GM23248 (cell line): ENCODE results near the gene SPDYE2. TPM values are rescaled to one million over a fixed set of nuclear protein-coding genes. Genes with fewer than 3 reads are reported as not detected.
"Not testable (repeated sequence)": the region's sequence is repeated elsewhere in the genome, so short reads cannot be mapped to it uniquely, and the experiment has no call there.

ENCODE experiments used
- DNase-seq: peaks from one replicate; pipeline ENCODE4 v3.0.0-alpha.2; 2015
- H2AFZ ChIP-seq: fragments of 200-600 bp; sonication (generic); 2 replicates; pipeline ENCODE4 v1.6.1; 2016; ENCODE audit warnings: antibody characterized with exemption
- H3F3A ChIP-seq: fragments of 200-600 bp; sonication (generic); 2 replicates; pipeline ENCODE4 v1.6.1; 2016; ENCODE audit warnings: mild to moderate bottlenecking, antibody characterized with exemption, mixed run types; ENCODE audit not compliant: insufficient read depth
- H3K27ac ChIP-seq: fragments of 200-600 bp; sonication (generic); 2 replicates; pipeline ENCODE4 v1.5.1; 2016; ENCODE audit warnings: mild to moderate bottlenecking
- H3K27me3 ChIP-seq: fragments of 200-600 bp; sonication (generic); replicated peaks from 2 replicates; pipeline ENCODE4 v1.6.1; 2016; ENCODE audit warnings: mild to moderate bottlenecking; ENCODE audit not compliant: insufficient read depth
- H3K36me3 ChIP-seq: fragments of 200-600 bp; sonication (generic); 2 replicates; pipeline ENCODE4 v1.6.1; 2016; ENCODE audit warnings: low read depth, mild to moderate bottlenecking
- H3K4me1 ChIP-seq: fragments of 200-600 bp; sonication (generic); 2 replicates; pipeline ENCODE4 v1.6.1; 2016; ENCODE audit warnings: mild to moderate bottlenecking; ENCODE audit not compliant: insufficient read depth
- H3K4me2 ChIP-seq: fragments of 200-600 bp; sonication (generic); one replicate; pipeline ENCODE4 v1.6.1; 2016; ENCODE audit warnings: mild to moderate bottlenecking; ENCODE audit not compliant: unreplicated experiment
- H3K4me3 ChIP-seq: fragments of 200-600 bp; sonication (generic); 2 replicates; pipeline ENCODE4 v1.5.1; 2016; ENCODE audit warnings: mild to moderate bottlenecking
- H3K79me2 ChIP-seq: fragments of 200-600 bp; sonication (generic); 2 replicates; pipeline ENCODE4 v1.6.1; 2016; ENCODE audit warnings: mild to moderate bottlenecking; ENCODE audit not compliant: insufficient read depth
- H3K9ac ChIP-seq: fragments of 200-600 bp; sonication (generic); 2 replicates; pipeline ENCODE4 v1.6.1; 2016; ENCODE audit warnings: mild to moderate bottlenecking
- H3K9me2 ChIP-seq: fragments of 200-600 bp; sonication (generic); 2 replicates; pipeline ENCODE4 v1.6.1; 2016; ENCODE audit warnings: mixed run types, mild to moderate bottlenecking, moderate library complexity; ENCODE audit not compliant: insufficient read depth
- H3K9me3 ChIP-seq: fragments of 200-600 bp; sonication (generic); one replicate; pipeline ENCODE4 v1.6.1; 2017; ENCODE audit warnings: low read depth
- H4K20me1 ChIP-seq: fragments of 200-600 bp; sonication (generic); 2 replicates; pipeline ENCODE4 v1.6.0; 2016; ENCODE audit not compliant: insufficient read depth
- WGBS, 2 experiments: methylation state at CpG; one replicate each; pipeline ENCODE4 v1.1.6; 2015 to 2017; ENCODE audit warnings: low lambda C conversion rate in 2 of 2, low coverage in 1 of 2; ENCODE audit errors: missing lambda C conversion rate in 2 of 2; 5-methylcytosine and 5-hydroxymethylcytosine counted together
- in situ Hi-C: fragments of 300-500 bp; cut with MboI; formaldehyde crosslinking; loops from 2 replicates; pipeline ENCODE4 v1.15.0; 2020
- polyA plus RNA-seq: library from polyadenylated mRNA; unstranded; fragments of >200 nt; fragmentation: Nextera tagmentation; extraction: Ambion mirVana; gene quantifications from 2 replicates; pipeline ENCODE4 v1.2.1, GENCODE V29; 2016
- total RNA-seq: library from RNA; depleted of rRNA; stranded (reverse); fragments of >200 nt; shearing (Covaris generic); gene quantifications from 2 replicates; pipeline ENCODE4 v1.2.3, GENCODE V29; 2014

SPDYE2 gene
- total and polyA plus RNA-seq, 2 experiments from 2014 or later: 0.59 TPM; not detected in 1

GRCh38 chr7:102576363-102576762 is 25.3 kb downstream of the SPDYE2 start:
- H3K9me3 ChIP-seq, H3K79me2 ChIP-seq, H3K9ac ChIP-seq, H3K9me2 ChIP-seq, H3K36me3 ChIP-seq, H3K27ac ChIP-seq, H3K27me3 ChIP-seq, in situ Hi-C loops, H4K20me1 ChIP-seq, DNase-seq, H3K4me3 ChIP-seq, H3F3A ChIP-seq, H3K4me1 ChIP-seq, H2AFZ ChIP-seq, H3K4me2 ChIP-seq: not testable (repeated sequence)
- no CpG with 5 or more reads among the region's 3 CpGs for WGBS, 2 experiments

- WGBS, 2 experiments: 38 to 42% methylated on average over 6 to 7 of the region's 7 CpGs
Measured at GRCh38 chr7:102577315-102578240, 26.6 kb downstream of the SPDYE2 start.

GRCh38 chr7:102578486-102578885 is 27.5 kb downstream of the SPDYE2 start:
- H2AFZ ChIP-seq, H3K79me2 ChIP-seq, H3K4me1 ChIP-seq, DNase-seq, H3K4me3 ChIP-seq, H3K27me3 ChIP-seq, H3F3A ChIP-seq, H3K4me2 ChIP-seq, H3K9me3 ChIP-seq, H4K20me1 ChIP-seq, H3K36me3 ChIP-seq, H3K9me2 ChIP-seq, H3K9ac ChIP-seq, in situ Hi-C loops, H3K27ac ChIP-seq: not testable (repeated sequence)
- 44 to 60% methylated on average over 3 to 5 of the region's 5 CpGs for WGBS, 2 experiments

More at GRCh38 chr7:102577315-102578240, 26.6 kb downstream of the SPDYE2 start:
- H3K4me2 ChIP-seq, H3K27me3 ChIP-seq, H3K79me2 ChIP-seq, H3F3A ChIP-seq, DNase-seq, H2AFZ ChIP-seq, H3K9me2 ChIP-seq, H3K36me3 ChIP-seq, H3K4me3 ChIP-seq, H3K9ac ChIP-seq, H3K27ac ChIP-seq, in situ Hi-C loops, H3K4me1 ChIP-seq, H3K9me3 ChIP-seq, H4K20me1 ChIP-seq: not testable (repeated sequence)

DNA sequence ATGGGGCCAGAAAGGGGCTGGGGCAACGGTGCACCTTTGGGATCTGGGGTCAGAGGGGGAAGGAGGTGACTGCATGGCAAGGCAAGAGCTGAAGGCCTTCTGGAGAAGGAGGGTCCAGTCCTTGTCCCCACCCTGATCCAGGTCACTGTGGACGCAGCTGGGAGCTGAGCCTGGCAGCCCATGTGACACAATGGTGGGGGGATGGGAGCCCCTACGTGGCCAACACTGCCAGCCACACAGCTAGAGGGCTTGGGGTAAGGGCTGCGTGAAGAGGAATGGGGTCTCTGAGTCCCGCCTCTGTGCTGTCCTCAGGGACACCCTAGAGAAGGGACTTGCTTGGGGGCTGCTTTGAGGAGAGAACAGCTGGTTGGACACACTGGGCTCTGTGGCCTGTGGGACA is 30.7 kb downstream of the SPDYE2 start:
- H3K9ac ChIP-seq, H3K9me3 ChIP-seq, H3K27ac ChIP-seq, H3K36me3 ChIP-seq, H3K4me1 ChIP-seq, H3K27me3 ChIP-seq, H3K79me2 ChIP-seq, H3F3A ChIP-seq, H3K4me2 ChIP-seq, H2AFZ ChIP-seq, DNase-seq, H3K4me3 ChIP-seq, in situ Hi-C loops, H3K9me2 ChIP-seq, H4K20me1 ChIP-seq: not testable (repeated sequence)
- no CpG with 5 or more reads among the region's 5 CpGs for WGBS, 2 experiments

- H4K20me1 ChIP-seq, H3K36me3 ChIP-seq, H3K9me3 ChIP-seq, H3K27ac ChIP-seq, H3K4me3 ChIP-seq, H3K9me2 ChIP-seq, H3K4me1 ChIP-seq, H3F3A ChIP-seq, in situ Hi-C loops, H3K27me3 ChIP-seq, H2AFZ ChIP-seq, H3K79me2 ChIP-seq, H3K4me2 ChIP-seq, H3K9ac ChIP-seq, DNase-seq: not testable (repeated sequence)
- no CpG with 5 or more reads among the region's 5 CpGs for WGBS, 2 experiments
Measured at GRCh38 chr7:102583495-102583894, 32.5 kb downstream of the SPDYE2 start.

- H2AFZ ChIP-seq, H3K9me3 ChIP-seq, H3K4me1 ChIP-seq, H3K9me2 ChIP-seq, H3K4me3 ChIP-seq, H3K79me2 ChIP-seq, H3K27me3 ChIP-seq, H3K9ac ChIP-seq, H3F3A ChIP-seq, H3K36me3 ChIP-seq, H3K27ac ChIP-seq, DNase-seq, in situ Hi-C loops, H3K4me2 ChIP-seq, H4K20me1 ChIP-seq: not testable (repeated sequence)
- no CpG with 5 or more reads among the region's 9 CpGs for WGBS, 2 experiments
Measured at GRCh38 chr7:102589857-102590256, 38.8 kb downstream of the SPDYE2 start.

DNA sequence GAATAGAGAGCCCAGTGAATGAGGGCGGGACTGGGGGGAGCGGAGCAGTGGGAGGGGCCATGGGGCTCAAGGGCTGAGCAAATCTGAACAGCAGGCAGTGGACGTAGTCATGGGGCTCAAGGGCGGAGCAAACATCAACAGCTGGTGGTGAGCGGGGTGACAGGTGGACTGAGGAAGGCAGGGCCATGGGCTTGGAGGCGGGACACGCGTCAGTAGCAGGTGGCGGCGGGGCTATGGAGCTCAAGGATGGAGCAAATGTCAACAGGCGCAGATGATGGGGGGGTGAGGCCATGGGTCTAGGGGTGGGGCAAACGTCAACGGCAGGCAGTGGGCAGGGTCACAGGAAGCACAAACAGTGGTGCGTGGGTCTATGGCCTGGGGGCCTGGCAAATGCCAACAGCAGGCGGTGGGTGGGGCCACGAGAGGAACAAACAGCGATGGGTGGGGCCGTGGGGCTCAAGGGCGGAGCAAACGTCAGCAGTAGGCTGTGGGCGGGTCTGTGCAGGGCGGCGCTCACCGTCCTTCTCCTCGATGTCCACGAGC is 41.5 kb downstream of the SPDYE2 start:
- H3K4me3 ChIP-seq, H3F3A ChIP-seq, H3K4me2 ChIP-seq, H3K27me3 ChIP-seq, in situ Hi-C loops, H3K36me3 ChIP-seq, H3K9ac ChIP-seq, H3K9me3 ChIP-seq, H4K20me1 ChIP-seq, DNase-seq, H3K27ac ChIP-seq, H3K9me2 ChIP-seq, H3K79me2 ChIP-seq, H2AFZ ChIP-seq, H3K4me1 ChIP-seq: not testable (repeated sequence)
- 27 to 39% methylated on average over 3 to 9 of the region's 26 CpGs for WGBS, 2 experiments
